ENCODE results near the gene DMRTC2. TPM values are rescaled to one million over a fixed set of nuclear protein-coding genes. Genes with fewer than 3 reads are reported as not detected.
A peak's percentile ranks its signal among the peaks of the same experiment; 100 is the strongest.

DMRTC2 gene
- total RNA-seq, 1 donor from 2014 or later: not detected

GRCh38 chr19:41887711-41888382, 43.0 kb downstream of the DMRTC2 start:
- Histone ChIP-seq H3K27me3 (ENCODE audit: insufficient read depth, low read length) (no peaks in the 10 kb centered on the region), H3K4me2 (ENCODE audit: low read length) (peak overlapping the region; percentile 63), H3K36me3 (ENCODE audit: insufficient read depth, low read length) (peaks cover 10% of the 10 kb centered on the region), H3K79me2 (ENCODE audit: insufficient read depth, low read length) (peaks cover 63% of the 10 kb centered on the region), H2AFZ (ENCODE audit: low read depth, low read length) (no peak overlapping the region), H3K9ac (ENCODE audit: low read length) (peak overlapping the region; percentile 42), H3K27ac (ENCODE audit: low read depth, low read length) (peak overlapping the region; percentile 67), H3K4me1 (ENCODE audit: insufficient read depth, low read length) (peaks cover 27% of the 10 kb centered on the region), H4K20me1 (ENCODE audit: insufficient read depth, low read length) (peaks cover 66% of the 10 kb centered on the region), H3K9me3 (ENCODE audit: insufficient read depth, low read depth, low read length) (no peaks in the 10 kb centered on the region), H3K4me3 (ENCODE audit: insufficient read depth, low read depth, low read length) (no peak overlapping the region)
- no peak for FAIRE-seq
- H3K9me3 Mint-ChIP-seq (ENCODE audit: unreplicated experiment): no peaks in the 10 kb centered on the region
- H3K4me3 Mint-ChIP-seq (ENCODE audit: unreplicated experiment): no peak overlapping the region
- H3K27ac Mint-ChIP-seq (ENCODE audit: unreplicated experiment): peak overlapping the region; percentile 35
- H3K4me1 Mint-ChIP-seq (ENCODE audit: low read depth, unreplicated experiment): peaks cover 25% of the 10 kb centered on the region
- no peak for TF ChIP-seq EZH2 (IDR thresholded peaks at IDR 0.05; ENCODE audit: insufficient read depth, low read length)
- TF ChIP-seq CTCF (IDR thresholded peaks at IDR 0.05; ENCODE audit: insufficient read depth, low read depth, low read length): peak; percentile 13
- H3K27me3 Mint-ChIP-seq (ENCODE audit: low read depth, unreplicated experiment): no peaks in the 10 kb centered on the region
- peaks cover 19% of the 10 kb centered on the region for H3K36me3 Mint-ChIP-seq (ENCODE audit: low read depth, unreplicated experiment)
- DNase-seq (ENCODE audit: low read depth): peak; percentile 77

GRCh38 chr19:41888926-41889325, 44.1 kb downstream of the DMRTC2 start:
- Histone ChIP-seq H3K9ac (ENCODE audit: low read length) (no peak overlapping the region), H3K27ac (ENCODE audit: low read depth, low read length) (no peak overlapping the region), H4K20me1 (ENCODE audit: insufficient read depth, low read length) (peaks cover 66% of the 10 kb centered on the region), H3K79me2 (ENCODE audit: insufficient read depth, low read length) (peaks cover 63% of the 10 kb centered on the region), H3K36me3 (ENCODE audit: insufficient read depth, low read length) (peaks cover 10% of the 10 kb centered on the region), H3K4me3 (ENCODE audit: insufficient read depth, low read depth, low read length) (no peak overlapping the region), H2AFZ (ENCODE audit: low read depth, low read length) (no peak overlapping the region), H3K27me3 (ENCODE audit: insufficient read depth, low read length) (no peaks in the 10 kb centered on the region), H3K4me2 (ENCODE audit: low read length) (no peak overlapping the region), H3K4me1 (ENCODE audit: insufficient read depth, low read length) (peaks cover 27% of the 10 kb centered on the region), H3K9me3 (ENCODE audit: insufficient read depth, low read depth, low read length) (no peaks in the 10 kb centered on the region)
- no peak for FAIRE-seq
- no peak for TF ChIP-seq CTCF (IDR thresholded peaks at IDR 0.05; ENCODE audit: insufficient read depth, low read depth, low read length)
- no peak for TF ChIP-seq EZH2 (IDR thresholded peaks at IDR 0.05; ENCODE audit: insufficient read depth, low read length)
- Mint-ChIP-seq H3K4me1 (ENCODE audit: low read depth, unreplicated experiment) (peaks cover 25% of the 10 kb centered on the region), H3K36me3 (ENCODE audit: low read depth, unreplicated experiment) (peaks cover 19% of the 10 kb centered on the region), H3K27me3 (ENCODE audit: low read depth, unreplicated experiment) (no peaks in the 10 kb centered on the region), H3K4me3 (ENCODE audit: unreplicated experiment) (peak overlapping the region; percentile 40), H3K27ac (ENCODE audit: unreplicated experiment) (no peak overlapping the region), H3K9me3 (ENCODE audit: unreplicated experiment) (no peaks in the 10 kb centered on the region)
- no peak for DNase-seq (ENCODE audit: low read depth)

GRCh38 chr19:41889896-41890295, 45.1 kb downstream of the DMRTC2 start:
- H3K79me2 ChIP-seq (ENCODE audit: insufficient read depth, low read length): peaks cover 55% of the 10 kb centered on the region
- Mint-ChIP-seq H3K27ac (ENCODE audit: unreplicated experiment) (no peak overlapping the region), H3K27me3 (ENCODE audit: low read depth, unreplicated experiment) (no peaks in the 10 kb centered on the region), H3K36me3 (ENCODE audit: low read depth, unreplicated experiment) (peaks cover 19% of the 10 kb centered on the region), H3K4me3 (ENCODE audit: unreplicated experiment) (no peak overlapping the region), H3K4me1 (ENCODE audit: low read depth, unreplicated experiment) (peaks cover 25% of the 10 kb centered on the region), H3K9me3 (ENCODE audit: unreplicated experiment) (no peaks in the 10 kb centered on the region)
- TF ChIP-seq CTCF (IDR thresholded peaks at IDR 0.05; ENCODE audit: insufficient read depth, low read depth, low read length) (no peak), EZH2 (IDR thresholded peaks at IDR 0.05; ENCODE audit: insufficient read depth, low read length) (no peak)
- peaks cover 65% of the 10 kb centered on the region for H4K20me1 ChIP-seq (ENCODE audit: insufficient read depth, low read length)
- H3K27ac ChIP-seq (ENCODE audit: low read depth, low read length): no peak overlapping the region
- H3K4me2 ChIP-seq (ENCODE audit: low read length): no peak overlapping the region
- H3K4me3 ChIP-seq (ENCODE audit: insufficient read depth, low read depth, low read length): no peak overlapping the region
- FAIRE-seq: no peak
- H3K36me3 ChIP-seq (ENCODE audit: insufficient read depth, low read length): peaks cover 10% of the 10 kb centered on the region
- DNase-seq (ENCODE audit: low read depth): no peak
- H3K27me3 ChIP-seq (ENCODE audit: insufficient read depth, low read length): no peaks in the 10 kb centered on the region
- peaks cover 26% of the 10 kb centered on the region for H3K4me1 ChIP-seq (ENCODE audit: insufficient read depth, low read length)
- no peak overlapping the region for H3K9ac ChIP-seq (ENCODE audit: low read length)
- H3K9me3 ChIP-seq (ENCODE audit: insufficient read depth, low read depth, low read length): no peaks in the 10 kb centered on the region
- no peak overlapping the region for H2AFZ ChIP-seq (ENCODE audit: low read depth, low read length)
